Mammary epithelial cell (primary cell): ENCODE data around the gene ACKR3.

ENCODE experiments used
- CTCF ChIP-seq, 2 donors: IDR thresholded peaks in 1 of 2; conservative IDR thresholded peaks in 1 of 2; 2 replicates each; pipeline ENCODE4 v1.5.1; 2011 to 2012; ENCODE audit warnings: inconsistent platforms in 2 of 2, low read length in 2 of 2, mild to moderate bottlenecking in 2 of 2, control low read depth in 1 of 2, low read depth in 1 of 2; ENCODE audit not compliant: insufficient read depth in 1 of 2; ENCODE audit errors: extremely low read depth in 1 of 2
- EZH2 ChIP-seq: IDR thresholded peaks from 2 replicates; pipeline ENCODE4 v1.6.1; 2012; ENCODE audit warnings: low read length, inconsistent platforms, borderline replicate concordance

- no peak for TF ChIP-seq CTCF (conservative IDR thresholded peaks at IDR 0.05 in 1 of 2, IDR thresholded peaks at IDR 0.05 in 1 of 2; ENCODE audit: extremely low read depth in 1 of 2, insufficient read depth in 1 of 2, low read depth in 1 of 2, low read length in 2 of 2)
- no peak for TF ChIP-seq EZH2
Observed at GRCh38 chr2:236617796-236618195, 48.2 kb downstream of the ACKR3 start.
